GM21723 (cell line): ENCODE results near the gene CELSR1.

Experiments used
- ATAC-seq: cut with Tn5 transposase; IDR thresholded peaks from one replicate; pipeline ENCODE4 v1.9.1; 2021; ENCODE audit warnings: mild to moderate bottlenecking, moderate library complexity; ENCODE audit not compliant: unreplicated experiment

Gene CELSR1

GRCh38 chr22:46429325-46429853, 108.0 kb downstream of the CELSR1 start:
- ATAC-seq, result no peak

DNA sequence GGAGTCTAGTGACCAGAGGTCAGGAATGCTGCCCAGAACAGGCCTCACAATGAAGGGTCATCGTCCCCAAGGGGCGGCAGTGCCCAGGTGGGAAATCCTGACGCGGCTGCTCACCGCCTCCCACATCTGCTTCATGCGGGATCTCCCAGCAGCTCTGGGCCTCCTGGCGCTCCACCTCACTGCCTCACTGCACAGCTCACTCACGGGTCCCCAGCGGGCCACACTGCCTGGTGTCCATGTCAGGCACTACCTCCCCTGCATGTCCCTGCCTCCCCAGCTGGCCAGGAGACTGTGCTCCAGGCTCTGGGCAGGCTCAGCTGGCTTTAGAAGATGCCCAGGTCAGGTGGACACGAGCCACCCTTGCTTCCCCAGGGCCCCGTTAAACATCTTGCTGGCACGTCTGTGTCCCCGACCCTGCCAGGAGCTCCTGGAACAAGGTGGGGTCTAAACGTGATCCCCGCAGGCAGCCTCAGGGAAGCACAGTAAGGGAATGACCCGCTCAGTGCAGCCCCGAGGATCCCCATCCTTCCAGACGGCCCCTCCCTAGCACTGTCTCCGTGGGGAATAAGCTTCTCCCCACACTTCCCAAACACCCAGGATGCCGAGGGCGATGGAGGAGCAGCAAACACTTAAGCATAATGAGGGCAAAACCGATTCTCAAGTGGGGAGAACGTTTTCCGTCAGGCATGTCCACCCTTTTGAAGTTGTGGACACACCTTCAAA, 108.7 kb downstream of the CELSR1 start:
- ATAC-seq, result no peak

GRCh38 chr22:46428171-46428570, 109.2 kb downstream of the CELSR1 start:
- ATAC-seq, result no peak

GRCh38 chr22:46425016-46425415, 112.4 kb downstream of the CELSR1 start:
- no peak for ATAC-seq

- ATAC-seq, result no peak
Observed at GRCh38 chr22:46424496-46424895, 112.9 kb downstream of the CELSR1 start.

GRCh38 chr22:46422896-46423295, 114.5 kb downstream of the CELSR1 start:
- ATAC-seq, result no peak

DNA sequence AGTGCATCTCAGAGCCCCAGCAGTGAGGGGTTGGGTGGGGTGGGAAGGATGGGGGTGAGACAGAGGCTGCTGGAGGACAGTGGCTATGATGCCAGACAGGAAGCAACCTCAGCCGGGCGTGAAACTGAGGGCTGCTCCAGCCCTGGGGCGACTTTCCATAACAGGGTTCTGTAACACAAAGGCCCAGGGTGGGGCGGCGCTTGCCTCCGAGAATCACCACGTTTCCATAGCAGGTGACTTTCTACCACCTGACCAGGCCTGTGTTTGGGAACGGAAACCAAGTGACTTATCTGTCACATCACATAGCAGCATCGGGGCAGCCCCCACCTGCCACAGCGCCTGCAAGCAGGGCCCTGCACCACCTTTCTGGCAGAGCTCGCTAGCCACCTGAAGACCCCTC, 116.2 kb downstream of the CELSR1 start:
- ATAC-seq, result no peak

- no peak for ATAC-seq
Observed at GRCh38 chr22:46419754-46420571, 117.5 kb downstream of the CELSR1 start.

- no peak for ATAC-seq
Observed at GRCh38 chr22:46418827-46419226, 118.6 kb downstream of the CELSR1 start.

DNA sequence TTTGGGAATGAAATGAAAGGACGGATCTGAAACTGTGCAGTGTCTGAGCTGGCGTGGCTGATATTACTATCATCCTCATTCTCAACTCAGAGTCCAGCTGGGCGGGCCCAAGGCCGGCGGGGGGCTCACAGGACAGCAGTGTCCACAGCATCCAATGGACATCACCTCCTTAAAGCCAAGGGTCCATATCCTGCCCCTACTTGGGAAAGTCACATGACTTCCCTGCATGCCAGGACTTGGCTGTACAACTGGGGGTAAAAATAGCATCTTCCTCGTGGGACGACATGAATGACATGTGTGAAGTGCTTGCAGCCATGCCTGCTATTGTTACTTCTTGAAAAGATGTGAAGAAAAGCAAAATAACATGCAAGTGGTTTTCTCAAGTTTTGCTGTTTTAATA, 119.7 kb downstream of the CELSR1 start:
- no peak for ATAC-seq

GRCh38 chr22:46416891-46417580, 120.4 kb downstream of the CELSR1 start:
- ATAC-seq, result no peak

DNA sequence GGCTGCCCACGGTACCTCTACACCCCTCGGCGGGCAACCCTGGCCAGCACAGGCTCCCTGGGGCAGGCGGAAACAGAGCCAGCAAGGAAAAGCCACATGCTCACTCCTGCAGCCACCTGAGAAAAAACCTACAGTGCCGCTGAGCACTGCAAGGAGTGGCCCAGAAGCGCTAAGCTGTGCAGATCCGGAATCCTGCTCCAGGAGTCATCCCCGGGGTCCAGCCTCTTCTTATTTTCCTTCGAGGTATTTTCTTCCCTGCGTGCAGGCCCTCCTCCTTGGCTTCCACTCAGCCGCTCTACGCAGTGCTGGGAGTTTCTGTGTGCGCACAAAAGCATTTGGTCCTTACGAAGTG, 120.9 kb downstream of the CELSR1 start:
- no peak for ATAC-seq

- no peak for ATAC-seq
Observed at GRCh38 chr22:46415776-46416519, 121.5 kb downstream of the CELSR1 start.

DNA sequence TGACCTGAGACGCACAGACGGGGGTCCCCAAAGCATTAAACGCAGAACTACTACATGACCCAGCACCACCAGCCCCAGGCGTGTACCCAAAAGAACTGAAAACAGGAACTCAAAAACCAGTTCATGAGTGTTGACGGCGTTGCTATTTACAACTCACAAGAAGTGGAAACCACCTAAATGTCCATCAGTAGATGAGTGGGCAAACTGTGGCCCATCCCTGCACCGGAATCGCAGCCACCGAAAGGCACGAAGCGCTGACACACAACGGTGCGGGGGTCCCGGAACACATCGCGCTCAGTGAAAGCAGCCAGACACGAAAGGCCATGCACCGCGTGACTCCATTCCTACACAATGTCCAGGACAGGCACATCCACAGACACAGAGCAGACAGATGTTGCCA, 122.7 kb downstream of the CELSR1 start:
- ATAC-seq, result no peak

DNA sequence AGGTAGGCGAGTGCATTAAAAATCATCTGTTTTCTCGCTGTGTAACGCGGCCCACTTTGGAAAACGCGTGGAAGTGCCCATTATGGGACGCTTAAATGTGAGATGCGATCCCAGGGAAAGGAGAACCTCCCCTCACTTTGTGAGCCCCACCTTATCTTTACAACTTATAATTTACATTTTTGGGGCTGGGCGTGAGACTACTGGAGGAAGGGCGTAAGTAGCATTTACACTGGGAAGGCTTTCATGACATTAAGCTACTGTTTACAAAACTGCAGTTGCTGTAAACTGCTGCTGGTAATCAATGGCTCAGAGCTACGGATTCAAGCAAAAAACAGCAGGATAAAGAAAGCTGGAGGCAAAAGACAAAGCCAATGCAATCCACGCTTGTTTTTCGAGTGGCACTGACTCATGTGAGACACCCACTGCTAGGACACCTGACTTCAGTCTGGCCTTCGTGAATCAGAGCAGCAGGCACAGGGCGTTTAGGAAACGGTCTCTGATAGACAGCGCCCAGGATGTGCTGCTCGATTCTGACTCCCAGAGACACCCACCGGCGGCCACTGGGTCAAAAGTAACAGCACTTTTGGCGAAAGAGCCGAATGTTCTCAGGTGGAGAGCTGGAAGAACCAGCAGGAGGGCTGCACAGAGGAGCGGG, 123.6 kb downstream of the CELSR1 start:
- ATAC-seq, result no peak

DNA sequence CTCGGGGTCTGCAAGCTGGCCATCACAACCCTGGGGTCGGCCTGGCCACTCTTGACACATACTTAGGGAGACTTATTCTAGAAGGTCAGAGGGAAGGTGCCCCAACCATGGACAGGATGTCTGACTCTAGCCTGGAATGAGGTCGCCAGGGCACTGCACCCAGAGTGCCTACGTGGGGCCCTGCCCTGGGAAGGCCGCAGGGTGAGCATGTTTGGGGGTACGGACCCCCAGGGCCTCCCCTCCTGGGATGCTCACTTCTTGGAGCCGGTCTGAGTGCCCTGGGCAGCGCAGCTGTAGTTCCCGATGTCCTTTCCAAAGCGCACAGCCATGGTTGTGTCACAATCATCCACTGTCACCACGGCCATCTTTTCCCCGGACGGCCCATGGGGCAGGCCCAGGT, 126.1 kb downstream of the CELSR1 start:
- no peak for ATAC-seq

- no peak for ATAC-seq
Observed at GRCh38 chr22:46410291-46410808, 127.1 kb downstream of the CELSR1 start.

GRCh38 chr22:46409631-46410210, 127.7 kb downstream of the CELSR1 start:
- ATAC-seq, result no peak

- no peak for ATAC-seq
Observed at GRCh38 chr22:46408568-46409506, 128.6 kb downstream of the CELSR1 start.
